ENCODE data around the gene NAP1L4.
A peak's percentile ranks its signal among the peaks of the same experiment; 100 is the strongest.
"Not testable (repeated sequence)": the region's sequence is repeated elsewhere in the genome, so short reads cannot be mapped to it uniquely, and the experiment has no call there.

The NAP1L4 gene

GRCh38 chr11:2955906-2956476 is 36.1 kb downstream of the NAP1L4 start:
- no peak for DNase-seq

- no peak for DNase-seq
Observed at GRCh38 chr11:2954263-2954662, 37.9 kb downstream of the NAP1L4 start.

DNA sequence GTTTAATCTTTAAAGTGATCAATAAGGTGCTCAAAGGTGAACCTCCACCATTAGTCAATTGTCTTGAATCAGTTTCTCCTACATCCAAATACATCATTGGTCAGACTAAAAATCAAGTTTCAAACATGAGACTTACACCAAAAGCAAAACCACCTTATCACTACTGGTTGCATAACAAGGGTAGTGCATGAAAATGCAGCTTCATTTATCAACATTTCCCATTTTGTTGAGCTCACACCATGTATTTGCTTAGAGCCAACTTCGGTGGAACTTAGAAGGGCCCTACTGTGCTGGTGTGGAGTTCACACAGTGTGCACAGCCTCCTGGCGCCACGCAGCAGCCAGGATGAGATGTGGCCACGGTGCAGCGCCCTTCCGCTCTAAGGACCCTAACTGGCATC is 39.8 kb downstream of the NAP1L4 start:
- DNase-seq: no peak

DNA sequence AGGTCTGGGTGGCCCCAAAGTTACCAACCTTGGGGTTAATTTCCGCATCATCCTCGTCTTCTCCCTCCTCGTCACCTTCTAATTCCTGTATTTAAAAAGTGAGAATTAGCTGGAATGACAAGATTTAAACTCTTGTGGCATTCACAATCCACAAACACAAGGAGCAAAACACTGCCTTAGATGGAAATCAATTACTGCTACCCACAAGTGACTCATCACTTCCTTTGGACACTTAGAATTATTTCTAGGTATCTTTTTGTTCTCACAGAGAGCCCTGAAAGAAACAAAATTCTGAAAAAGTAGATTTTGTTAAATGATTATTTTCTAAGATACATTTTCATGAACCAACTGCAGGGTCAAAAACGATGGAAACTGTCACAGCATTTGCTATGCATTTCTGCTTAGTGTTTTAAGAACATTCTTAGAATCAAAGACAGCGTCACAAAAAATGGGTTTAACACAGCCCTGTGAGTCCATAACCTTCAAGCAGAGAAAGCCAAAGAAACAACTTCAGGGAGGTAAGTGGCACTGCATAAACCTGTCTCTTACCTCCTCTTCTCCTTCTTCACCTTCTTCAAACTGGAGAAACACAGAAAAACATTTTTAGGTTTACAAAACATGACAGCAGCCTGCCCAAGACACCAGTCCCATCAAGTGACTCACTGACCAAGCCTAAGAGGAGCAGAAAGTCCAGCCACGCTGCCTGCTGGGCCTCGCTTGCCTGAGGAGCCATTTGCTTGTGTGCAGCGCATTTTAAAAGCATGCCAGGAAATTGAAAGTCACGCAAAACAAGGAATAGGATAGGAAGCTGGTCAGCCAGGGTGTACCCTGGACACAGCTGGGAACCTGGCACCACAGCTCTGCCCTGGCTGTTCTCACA is 40.7 kb downstream of the NAP1L4 start:
- DNase-seq: no peak

- no peak for DNase-seq
Observed at GRCh38 chr11:2950825-2951224, 41.3 kb downstream of the NAP1L4 start.

DNA sequence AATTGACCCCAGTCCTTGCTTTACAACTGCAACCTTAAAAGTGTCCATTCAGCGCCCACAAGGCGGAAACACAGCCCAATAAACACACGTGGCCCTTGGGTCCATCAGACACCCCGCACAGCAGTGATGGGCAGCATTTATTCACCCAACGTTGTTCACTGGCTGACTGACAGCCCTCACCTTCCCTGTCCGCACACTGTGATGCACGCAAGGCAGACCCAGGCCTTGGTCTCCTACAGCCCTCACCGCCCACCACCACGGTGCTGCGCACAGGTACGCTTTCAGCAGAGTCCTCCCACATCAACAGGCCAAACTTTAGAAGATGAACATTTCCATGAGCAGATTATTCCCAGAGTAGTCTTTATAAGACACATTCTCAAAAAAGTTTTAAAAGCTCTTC is 42.2 kb downstream of the NAP1L4 start:
- no peak for DNase-seq

- no peak for DNase-seq
Observed at GRCh38 chr11:2947744-2948143, 44.4 kb downstream of the NAP1L4 start.

GRCh38 chr11:2945757-2946287 is 46.3 kb downstream of the NAP1L4 start:
- DNase-seq: no peak

DNA sequence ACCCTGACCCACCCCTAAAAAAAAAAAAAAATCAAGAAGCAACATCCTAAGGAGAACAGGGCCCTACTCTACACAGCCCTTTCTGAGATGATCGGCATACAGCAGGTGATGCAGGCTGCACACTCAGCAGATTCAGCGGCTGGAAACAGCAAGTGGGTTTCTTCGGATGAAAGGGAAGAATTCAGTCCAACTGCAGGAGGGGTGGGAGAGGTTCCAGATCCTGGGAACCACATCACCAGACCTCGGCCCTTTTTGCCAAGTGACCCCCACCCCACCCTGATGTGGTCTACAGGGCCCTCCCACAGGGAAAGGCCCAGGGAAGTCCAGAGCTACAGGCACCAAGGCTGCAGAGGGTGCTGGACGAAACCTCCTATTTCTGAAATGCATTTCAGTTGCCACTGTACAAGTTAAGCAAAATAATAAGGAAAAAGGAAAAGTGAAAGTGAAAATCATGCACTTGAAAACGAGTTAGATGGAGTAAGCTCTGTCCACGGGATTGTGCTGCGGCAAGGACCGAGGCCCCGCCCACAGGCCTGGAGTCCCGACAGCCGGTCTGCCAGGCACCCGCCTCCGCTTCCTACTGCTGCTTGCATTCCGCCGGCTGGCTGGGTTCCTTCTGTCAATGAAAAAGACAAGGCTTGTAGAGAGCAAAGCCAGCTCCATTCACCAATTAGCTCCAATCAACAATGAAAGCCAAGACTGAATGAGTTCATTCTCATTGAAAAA is 46.9 kb downstream of the NAP1L4 start:
- DNase-seq: no peak

GRCh38 chr11:2944530-2944929 is 47.6 kb downstream of the NAP1L4 start:
- no peak for DNase-seq

DNA sequence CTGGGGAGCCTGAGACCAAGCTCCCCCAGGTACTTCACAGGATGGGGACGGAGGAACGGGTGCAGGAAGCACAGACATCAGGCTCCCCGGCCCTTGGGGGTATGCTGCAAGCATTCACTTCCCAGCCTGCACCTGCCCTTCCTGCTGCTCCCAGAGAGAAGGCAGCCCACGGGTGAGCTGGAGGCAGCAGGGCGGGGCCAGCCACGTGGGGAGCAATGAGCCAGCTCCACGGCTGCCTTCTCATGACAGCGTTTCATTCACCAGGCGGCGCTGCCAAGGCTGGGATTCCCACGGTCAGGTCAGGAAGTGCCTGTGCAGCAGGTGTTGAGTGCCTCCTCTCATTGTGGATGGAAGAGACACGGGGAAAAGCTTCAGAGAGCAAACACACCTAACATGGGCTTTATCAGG is 48.4 kb downstream of the NAP1L4 start:
- DNase-seq: no peak

GRCh38 chr11:2942872-2943710 is 49.0 kb downstream of the NAP1L4 start:
- no peak for DNase-seq

GRCh38 chr11:2942447-2942846 is 49.7 kb downstream of the NAP1L4 start:
- no peak for DNase-seq

DNA sequence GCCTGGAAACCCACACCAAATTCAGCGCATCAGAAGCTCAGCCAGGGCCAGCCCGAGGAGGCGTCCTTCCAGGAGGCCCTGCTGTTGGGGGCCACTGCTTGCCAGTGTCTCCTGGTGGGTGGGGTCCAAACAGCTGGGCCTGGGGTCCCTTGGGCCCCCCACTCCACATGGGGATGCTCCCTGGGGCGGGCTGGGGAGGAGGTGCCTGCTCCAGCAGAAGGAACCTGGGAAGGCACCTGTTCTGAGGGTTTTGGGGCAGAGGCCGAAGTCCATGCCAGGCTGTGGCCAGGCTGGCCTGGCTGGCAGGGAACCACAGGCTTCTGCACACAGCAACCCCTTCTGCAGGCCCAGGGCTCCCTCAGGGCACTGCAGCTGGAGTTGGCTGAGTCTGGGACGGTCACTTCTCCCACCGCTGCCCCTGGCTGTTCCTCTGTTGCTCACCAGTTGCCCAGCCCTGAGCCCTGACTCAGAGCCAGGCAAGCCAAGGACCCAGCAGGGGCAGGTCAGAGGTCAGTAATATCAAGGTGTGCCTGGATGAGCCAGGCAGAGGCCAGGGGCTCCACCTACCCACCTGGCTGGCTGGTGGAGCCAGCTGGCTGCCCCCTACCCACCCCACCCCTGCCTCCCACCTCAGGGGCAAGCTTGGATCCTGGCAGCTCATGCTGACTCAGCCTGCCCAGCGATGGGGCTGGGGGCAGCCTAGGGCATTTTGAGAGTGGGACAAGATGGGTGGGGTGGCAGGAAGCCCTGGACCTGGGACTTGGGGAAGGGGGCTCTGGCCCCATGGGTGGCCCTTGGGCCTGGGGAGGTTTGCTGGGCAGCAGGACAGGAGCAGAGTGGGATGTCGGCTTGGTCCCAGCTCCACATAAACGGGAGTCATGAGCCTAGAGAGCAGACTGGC is 51.0 kb downstream of the NAP1L4 start:
- no peak for DNase-seq

- DNase-seq: peak; percentile 42
Observed at GRCh38 chr11:2940147-2940920, 51.8 kb downstream of the NAP1L4 start.

DNA sequence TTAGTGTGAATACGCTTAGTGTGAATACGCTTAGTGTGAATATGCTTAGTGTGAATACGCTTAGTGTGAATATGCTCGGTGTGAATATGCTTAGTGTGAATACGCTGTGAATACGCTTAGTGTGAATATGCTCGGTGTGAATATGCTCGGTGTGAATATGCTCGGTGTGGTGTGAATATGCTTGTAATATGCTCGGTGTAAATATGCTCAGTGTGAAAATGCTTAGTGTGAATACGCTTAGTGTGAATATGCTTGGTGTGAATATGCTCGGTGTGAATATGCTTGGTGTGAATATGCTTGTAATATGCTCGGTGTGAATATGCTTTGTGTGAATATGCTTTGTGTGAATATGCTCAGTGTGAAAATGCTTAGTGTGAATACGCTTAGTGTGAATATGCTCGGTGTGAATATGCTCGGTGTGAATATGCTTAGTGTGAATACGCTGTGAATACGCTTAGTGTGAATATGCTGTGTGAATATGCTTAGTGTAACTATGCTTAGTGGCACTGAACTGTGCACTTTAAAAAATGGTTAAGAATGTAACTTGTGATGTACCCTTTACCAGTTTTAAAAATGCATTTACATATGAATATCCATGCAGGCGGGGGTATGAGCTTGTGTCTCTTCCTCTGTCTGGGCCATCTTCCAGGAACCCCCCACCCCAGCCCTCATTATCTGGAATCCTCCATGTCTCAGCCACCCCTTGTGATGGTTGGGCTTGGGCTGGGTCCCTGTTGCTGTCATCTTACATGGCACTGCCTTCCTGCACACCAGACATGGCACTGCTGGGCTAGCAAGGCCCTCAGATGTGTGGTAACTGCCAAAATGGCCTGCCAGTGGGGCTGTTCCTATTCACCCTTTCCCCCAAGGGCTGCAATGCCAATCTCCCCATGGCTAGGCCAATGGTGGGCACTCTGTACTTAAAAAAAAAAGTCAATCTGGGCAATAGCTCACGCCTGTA is 53.4 kb downstream of the NAP1L4 start:
- not testable (repeated sequence) for DNase-seq

- DNase-seq: not testable (repeated sequence)
Observed at GRCh38 chr11:2937641-2938457, 54.3 kb downstream of the NAP1L4 start.

GRCh38 chr11:2934611-2935239 is 57.4 kb downstream of the NAP1L4 start:
- DNase-seq: no peak

All from activated gamma-delta T cell treated with Interleukin-2 at 50 U/mL for 16 hours (primary cell).